H1 (cell line): ENCODE data around the gene RAB1A. TPM values are rescaled to one million over a fixed set of nuclear protein-coding genes. Genes with fewer than 3 reads are reported as not detected.
A peak's percentile ranks its signal among the peaks of the same experiment; 100 is the strongest.

Experiments used
- CBX5 ChIP-seq: fragments of 300-800, 300-1000 bp; sonication (generic); IDR thresholded peaks from 2 replicates; pipeline ENCODE4 v1.7.1; 2016; ENCODE audit warnings: antibody characterized with exemption, low read length, low read depth
- CEBPB ChIP-seq: IDR thresholded peaks from 2 replicates; pipeline ENCODE4 v1.6.1; 2012; ENCODE audit warnings: low read depth, low read length
- JUN ChIP-seq: IDR thresholded peaks from 2 replicates; pipeline ENCODE4 v1.6.1; 2011; ENCODE audit warnings: low read depth, mild to moderate bottlenecking, improper control_type of control experiment, low read length
- MAX ChIP-seq: IDR thresholded peaks from 2 replicates; pipeline ENCODE4 v1.6.1; 2012; ENCODE audit warnings: inconsistent platforms
- PHF8 ChIP-seq: fragments of 200-600 bp; sonication (generic); conservative IDR thresholded peaks from 2 replicates; pipeline ENCODE4 v1.7.1; 2012; ENCODE audit warnings: low read depth, mild to moderate bottlenecking, inconsistent platforms, low read length, moderate library complexity
- RAD21 ChIP-seq, 2 experiments: IDR thresholded peaks in 1 of 2; conservative IDR thresholded peaks in 1 of 2; 2 replicates each; pipeline ENCODE4 v1.6.1; 2011; ENCODE audit warnings: low read depth in 2 of 2, low read length in 2 of 2, improper control_type of control experiment in 1 of 2, inconsistent platforms in 1 of 2, mild to moderate bottlenecking in 1 of 2, moderate library complexity in 1 of 2
- RNF2 ChIP-seq: fragments of 200-900, 300-1000 bp; sonication (generic); IDR thresholded peaks from 2 replicates; pipeline ENCODE4 v1.7.1; 2016; ENCODE audit warnings: borderline replicate concordance, low read depth, mild to moderate bottlenecking, antibody characterized with exemption, low read length; ENCODE audit not compliant: poor library complexity, severe bottlenecking; ENCODE audit errors: missing control alignments
- SIN3A ChIP-seq, 2 experiments: IDR thresholded peaks in 1 of 2; conservative IDR thresholded peaks in 1 of 2; 2 replicates each; pipeline ENCODE4 v1.6.1; 2011 to 2012; ENCODE audit warnings: low read length in 2 of 2, improper control_type of control experiment in 1 of 2, low read depth in 1 of 2, mild to moderate bottlenecking in 1 of 2
- SRF ChIP-seq: IDR thresholded peaks from 2 replicates; pipeline ENCODE4 v1.6.1; 2011; ENCODE audit warnings: mild to moderate bottlenecking, low read depth, low read length, moderate library complexity
- USF2 ChIP-seq: IDR thresholded peaks from 2 replicates; pipeline ENCODE4 v1.6.1; 2011; ENCODE audit warnings: low read length, improper control_type of control experiment
- polyA plus RNA-seq, 7 experiments: library from polyadenylated mRNA; depleted of rRNA in 3 of 7; stranded (reverse) in 5 of 7; unstranded in 2 of 7; fragments of >200 nt in 5 of 7; fragments of 200-250 nt in 2 of 7; gene quantifications; 1 replicate in 5 of 7; 2 replicates in 1 of 7; 4 replicates in 1 of 7; pipeline versions ENCODE4 v1.2.1 to v1.2.3, GENCODE V29; 2011 to 2013; ENCODE audit warnings: missing spikeins in 2 of 7, mixed read lengths in 2 of 7
- total RNA-seq: library from RNA; stranded (reverse); fragmentation: NEBNext Ultra II Directional; extraction: Animal tissue kit (Norgen Biotek cat#: 25700); gene quantifications from 2 replicates; pipeline ENCODE4 v1.2.1, GENCODE V29; 2021

The RAB1A gene
- total and polyA plus RNA-seq, 2 of the 8 experiments (the other 6 are each of a cell fraction or from before 2014, with no cell fraction given): 77.9 to 120 TPM

- TF ChIP-seq USF2: no peak
- no peak for TF ChIP-seq JUN
- TF ChIP-seq MAX: peak; percentile 36; the same call in 1 of the 2 replicates
- TF ChIP-seq CBX5: no peak
- TF ChIP-seq SIN3A (conservative IDR thresholded peaks at IDR 0.05 in 1 of 2, IDR thresholded peaks at IDR 0.05 in 1 of 2; ENCODE audit: low read depth in 1 of 2, low read length in 2 of 2): no peak
- no peak for TF ChIP-seq PHF8
- TF ChIP-seq SRF: no peak
- TF ChIP-seq RNF2: no peak
- peak; percentile 80 for TF ChIP-seq CEBPB
- no peak for TF ChIP-seq RAD21 (IDR thresholded peaks at IDR 0.05 in 1 of 2, conservative IDR thresholded peaks at IDR 0.05 in 1 of 2; ENCODE audit: low read depth in 2 of 2, low read length in 2 of 2)
Measured at GRCh38 chr2:65049010-65049639, 80.8 kb downstream of the RAB1A start (continued).
